GM23338 (cell line): Measurements from ENCODE around the gene SLC25A41. TPM values are rescaled to one million over a fixed set of nuclear protein-coding genes. Genes with fewer than 3 reads are reported as not detected.
A peak's percentile ranks its signal among the peaks of the same experiment; 100 is the strongest.

Source experiments
- ATAC-seq: fragments of 200-7000 bp; cut with Tn5 transposase; 3 replicates; pipeline ENCODE4 v1.9.1; 2020
- DNase-seq: peaks from one replicate; pipeline ENCODE4 v3.0.0-alpha.2; 2015; ENCODE audit warnings: low spot score
- H2AFZ ChIP-seq: fragments of 200-600 bp; sonication (generic); 2 replicates; pipeline ENCODE4 v1.8.0; 2016; ENCODE audit warnings: antibody characterized with exemption, mild to moderate bottlenecking, moderate library complexity
- H3F3A ChIP-seq: fragments of 200-600 bp; sonication (generic); replicated peaks from 2 replicates; pipeline ENCODE4 v1.8.0; 2017; ENCODE audit warnings: antibody characterized with exemption, mixed run types, low read depth
- H3K27ac ChIP-seq: fragments of 200-600 bp; sonication (generic); 2 replicates; pipeline ENCODE4 v1.6.1; 2016; ENCODE audit warnings: low read depth
- H3K27me3 ChIP-seq: fragments of 200-600 bp; sonication (generic); 2 replicates; pipeline ENCODE4 v1.8.0; 2016; ENCODE audit warnings: mild to moderate bottlenecking, mixed run types, moderate library complexity; ENCODE audit not compliant: insufficient read depth
- H3K36me3 ChIP-seq: fragments of 200-600 bp; sonication (generic); 2 replicates; pipeline ENCODE4 v1.8.0; 2016; ENCODE audit warnings: mild to moderate bottlenecking; ENCODE audit not compliant: insufficient read depth
- H3K4me1 ChIP-seq: fragments of 200-600 bp; sonication (generic); 2 replicates; pipeline ENCODE4 v1.8.0; 2016; ENCODE audit warnings: mild to moderate bottlenecking, moderate library complexity; ENCODE audit not compliant: insufficient read depth
- H3K4me2 ChIP-seq: fragments of 200-600 bp; sonication (generic); 2 replicates; pipeline ENCODE4 v1.7.1; 2017; ENCODE audit warnings: mixed run types
- H3K4me3 ChIP-seq: fragments of 200-600 bp; sonication (generic); 2 replicates; pipeline ENCODE4 v1.6.1; 2016; ENCODE audit warnings: mixed run types
- H3K79me2 ChIP-seq: fragments of 200-600 bp; sonication (generic); replicated peaks from 2 replicates; pipeline ENCODE4 v1.8.0; 2017; ENCODE audit warnings: mild to moderate bottlenecking; ENCODE audit not compliant: insufficient read depth
- H3K9me2 ChIP-seq: fragments of 200-600 bp; sonication (generic); 2 replicates; pipeline ENCODE4 v1.8.0; 2017; ENCODE audit not compliant: insufficient read depth
- H4K20me1 ChIP-seq: fragments of 200-600 bp; sonication (generic); replicated peaks from 2 replicates; pipeline ENCODE4 v1.8.0; 2017; ENCODE audit warnings: mild to moderate bottlenecking; ENCODE audit not compliant: insufficient read depth
- H3K27ac Mint-ChIP-seq: 2 replicates; pipeline ENCODE4 v1.8.0; 2020; ENCODE audit warnings: inconsistent platforms, mild to moderate bottlenecking, moderate library complexity, mixed read lengths
- H3K27me3 Mint-ChIP-seq: 3 replicates; pipeline ENCODE4 v1.8.0; 2022; ENCODE audit warnings: low read depth, mild to moderate bottlenecking, moderate library complexity, mixed read lengths, inconsistent platforms; ENCODE audit not compliant: insufficient read depth, poor library complexity
- H3K36me3 Mint-ChIP-seq: 3 replicates; pipeline ENCODE4 v1.8.0; 2021; ENCODE audit warnings: low read depth, mild to moderate bottlenecking, inconsistent platforms, moderate library complexity, mixed read lengths
- H3K4me1 Mint-ChIP-seq: 3 replicates; pipeline ENCODE4 v1.8.0; 2020; ENCODE audit warnings: mild to moderate bottlenecking, inconsistent platforms, mixed read lengths
- H3K4me3 Mint-ChIP-seq: 3 replicates; pipeline ENCODE4 v1.8.0; 2021; ENCODE audit warnings: moderate library complexity, mild to moderate bottlenecking, inconsistent platforms, mixed read lengths
- H3K9me3 Mint-ChIP-seq: 3 replicates; pipeline ENCODE4 v1.8.0; 2020; ENCODE audit warnings: moderate library complexity, mild to moderate bottlenecking, inconsistent platforms, mixed read lengths
- CREB1 ChIP-seq: fragments of 250-450 bp; sonication (Bioruptor Pico); IDR thresholded peaks from 2 replicates; pipeline ENCODE4 v1.5.0; 2020; ENCODE audit warnings: low read depth, mild to moderate bottlenecking, moderate library complexity
- CTCF ChIP-seq, 2 experiments: fragments of 200-600 bp in 1 of 2; sonication (generic) in 1 of 2; conservative IDR thresholded peaks; 2 replicates each; pipeline versions ENCODE4 v1.5.1 to v1.6.1; 2016 to 2017; ENCODE audit warnings: antibody characterized with exemption in 2 of 2, low read depth in 2 of 2, mild to moderate bottlenecking in 2 of 2, moderate library complexity in 1 of 2
- ETS1 ChIP-seq: IDR thresholded peaks from 2 replicates; pipeline ENCODE4 v1.6.1; 2016; ENCODE audit warnings: antibody characterized with exemption
- NANOG ChIP-seq: IDR thresholded peaks from 2 replicates; pipeline ENCODE4 v1.6.1; 2016; ENCODE audit warnings: antibody characterized with exemption, borderline replicate concordance
- ZNF114 ChIP-seq: fragments of 250-450 bp; sonication (Bioruptor Pico); IDR thresholded peaks from 2 replicates; pipeline ENCODE4 v1.5.0; 2020; ENCODE audit warnings: mild to moderate bottlenecking, moderate library complexity
- ZNF462 ChIP-seq: fragments of 250-450 bp; sonication (Bioruptor Pico); IDR thresholded peaks from 2 replicates; pipeline ENCODE4 v1.5.0; 2020; ENCODE audit warnings: mild to moderate bottlenecking, moderate library complexity
- polyA plus RNA-seq: library from polyadenylated mRNA; unstranded; fragments of >200 nt; fragmentation: Nextera tagmentation; extraction: Ambion mirVana; gene quantifications from 2 replicates; pipeline ENCODE4 v1.2.1, GENCODE V29; 2016
- total RNA-seq: library from RNA; depleted of rRNA; stranded (reverse); fragments of >200 nt; shearing (Covaris generic); gene quantifications from 2 replicates; pipeline ENCODE4 v1.2.3, GENCODE V29; 2014

The SLC25A41 gene
- total and polyA plus RNA-seq, 2 experiments from 2014 or later, result 0.24 to 0.35 TPM

- TF ChIP-seq ETS1, result no peak
- no peak for TF ChIP-seq ZNF114
- TF ChIP-seq ZNF462 (CRISPR knock-in tag), result no peak
These were observed 15.0 kb downstream of the SLC25A41 start (continued) for GRCh38 chr19:6418562-6418932.

GRCh38 chr19:6417713-6418561 is 15.6 kb downstream of the SLC25A41 start:
- peaks cover 43% of the 10 kb centered on the region for H3K36me3 ChIP-seq

More at GRCh38 chr19:6417713-6418561, 15.6 kb downstream of the SLC25A41 start:
- H3K27me3 Mint-ChIP-seq, result peaks cover 10% of the 10 kb centered on the region
- no peak overlapping the region for H3K4me2 ChIP-seq
- no peaks in the 10 kb centered on the region; the same call in 1 of the 3 replicates for H3K9me3 Mint-ChIP-seq
- H4K20me1 ChIP-seq, result peaks cover 44% of the 10 kb centered on the region
- H3K27ac ChIP-seq, result no peak overlapping the region
- no peaks in the 10 kb centered on the region for H3K27me3 ChIP-seq
- peak; percentile 32 for ATAC-seq
- H3K4me1 ChIP-seq, result peaks cover 10% of the 10 kb centered on the region; the same call in 1 of the 2 replicates
- TF ChIP-seq CREB1 (CRISPR knock-in tag) (no peak), NANOG (no peak), CTCF (conservative IDR thresholded peaks at IDR 0.05; ENCODE audit: low read depth in 2 of 2) (peak; percentile 23 to 63; a peak in 3 of 4 replicates)
- H3K36me3 Mint-ChIP-seq, result peaks cover 95% of the 10 kb centered on the region
- no peak overlapping the region for H3K27ac Mint-ChIP-seq
- H3K4me3 ChIP-seq, result no peak overlapping the region
- H2AFZ ChIP-seq, result no peak overlapping the region
- H3K4me1 Mint-ChIP-seq, result peaks cover 25% of the 10 kb centered on the region
- peak; percentile 48 for DNase-seq
- H3K79me2 ChIP-seq, result peaks cover 48% of the 10 kb centered on the region
- no peaks in the 10 kb centered on the region for H3K9me2 ChIP-seq
- no peak overlapping the region for H3K4me3 Mint-ChIP-seq
- peaks cover 23% of the 10 kb centered on the region; the same call in 1 of the 2 replicates for H3F3A ChIP-seq
